Fibroblast of skin of right biceps (primary cell): ENCODE results near the gene SUPT3H.

Experiments used
- DNase-seq: peaks from one replicate; pipeline ENCODE4 v3.0.0-alpha.2; 2013

The SUPT3H gene

DNA sequence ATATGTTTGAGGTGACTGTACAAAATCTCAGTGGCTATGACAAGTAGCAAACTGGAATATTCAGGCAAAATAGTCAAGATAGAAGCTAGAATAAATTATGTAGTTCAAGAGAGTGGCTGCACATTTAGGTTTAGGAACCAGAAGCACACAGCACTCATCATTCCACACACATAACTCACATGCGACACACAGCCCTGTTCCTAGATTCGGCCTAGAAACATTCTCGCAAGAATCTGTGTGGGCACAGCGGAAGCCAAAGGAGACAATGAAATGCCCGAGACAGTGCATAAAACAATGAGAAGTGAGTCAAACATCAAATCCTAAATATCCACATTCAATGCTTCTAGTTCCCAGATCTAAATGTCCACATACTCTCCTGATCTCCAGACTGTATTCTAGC is 9.5 kb upstream of the SUPT3H start:
- DNase-seq = peak; percentile 83

DNA sequence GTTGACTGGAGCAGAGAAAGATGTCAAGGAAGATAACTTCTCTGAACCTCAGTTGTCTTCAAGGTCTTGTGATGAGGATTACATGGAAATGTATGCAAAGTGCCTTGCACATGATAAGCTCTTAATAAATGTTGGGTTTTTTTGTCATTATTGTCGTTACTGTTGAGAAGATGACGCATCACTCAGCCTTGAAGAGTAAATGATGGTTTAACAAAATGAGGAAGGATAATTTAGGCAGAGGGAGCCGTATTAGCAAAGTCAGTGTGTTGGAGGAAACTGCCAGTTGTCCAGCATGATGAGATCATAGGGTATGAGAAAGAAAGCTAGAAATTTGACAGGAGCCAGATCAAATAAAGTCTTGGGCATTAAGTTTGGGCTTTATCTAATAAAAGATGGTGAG is 8.8 kb upstream of the SUPT3H start:
- peak; percentile 10 for DNase-seq

- no peak for DNase-seq
Measured at GRCh38 chr6:45382391-45382790, 4.7 kb upstream of the SUPT3H start.

DNA sequence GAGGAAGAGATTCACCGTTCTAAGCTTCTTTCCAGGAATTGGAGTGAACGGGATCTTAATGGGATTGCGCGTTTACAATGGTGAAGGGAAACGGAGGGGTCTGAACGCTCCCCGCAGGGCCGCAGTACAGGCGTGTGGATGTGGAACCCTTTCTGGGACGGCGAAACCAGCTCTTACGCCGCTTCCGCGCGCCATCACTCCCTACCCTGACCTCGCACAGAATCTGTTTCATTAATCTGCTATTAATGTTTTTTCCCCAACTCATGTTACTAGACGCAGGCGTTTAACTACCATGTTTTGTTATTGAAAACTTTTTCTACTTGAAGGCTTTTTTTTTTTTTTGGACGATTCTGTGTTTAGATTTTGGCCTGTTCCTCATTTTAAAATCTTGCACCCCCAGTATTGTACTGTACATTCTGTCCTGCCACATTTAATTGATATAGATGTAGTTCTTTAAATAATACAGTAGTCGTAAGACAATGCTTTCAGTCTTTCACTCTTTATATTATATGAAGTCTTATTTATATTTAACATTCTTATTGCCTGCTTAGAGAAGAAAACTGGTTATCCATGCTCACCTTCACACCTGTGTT is 696 bp upstream of the SUPT3H start:
- no peak for DNase-seq

- no peak for DNase-seq
Measured at GRCh38 chr6:45377043-45377553, 636 bp downstream of the SUPT3H start.

- peak; percentile 33 for DNase-seq
Measured at GRCh38 chr6:45376310-45377042, 1.3 kb downstream of the SUPT3H start.

GRCh38 chr6:45375449-45375848 is 2.3 kb downstream of the SUPT3H start:
- DNase-seq = peak; percentile 14

DNA sequence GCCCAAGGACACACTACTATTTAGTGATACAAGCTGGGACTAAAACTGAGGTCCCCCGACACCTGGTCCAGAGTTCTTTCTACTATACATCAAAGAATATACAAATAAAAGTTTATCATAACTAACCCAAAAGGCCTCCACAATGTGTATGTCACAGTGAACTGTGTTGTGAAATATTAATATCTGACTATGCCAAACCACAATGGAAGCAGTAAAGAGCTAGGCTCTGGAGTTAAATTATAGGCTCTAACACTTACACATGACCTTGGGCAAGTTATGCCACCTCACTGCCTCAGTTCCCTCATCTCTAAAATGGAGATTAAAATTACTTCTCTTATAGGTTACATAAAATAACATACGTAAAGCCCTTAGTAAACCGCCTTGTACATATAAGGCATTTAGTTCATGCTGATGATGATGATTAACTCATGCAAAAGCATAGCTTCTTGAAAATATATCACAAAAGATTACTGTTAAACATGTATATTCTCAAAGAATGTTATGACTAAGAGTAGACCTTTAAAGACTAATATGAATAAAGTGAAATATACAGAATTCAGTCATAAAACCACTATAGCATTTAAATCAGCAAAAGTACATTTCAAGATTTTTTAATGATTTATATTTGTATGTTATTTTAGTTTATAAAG is 5.7 kb downstream of the SUPT3H start:
- peak; percentile 51 for DNase-seq

GRCh38 chr6:45369870-45370269 is 7.9 kb downstream of the SUPT3H start:
- DNase-seq = no peak

- no peak for DNase-seq
Measured at GRCh38 chr6:45367999-45368398, 9.7 kb downstream of the SUPT3H start.

DNA sequence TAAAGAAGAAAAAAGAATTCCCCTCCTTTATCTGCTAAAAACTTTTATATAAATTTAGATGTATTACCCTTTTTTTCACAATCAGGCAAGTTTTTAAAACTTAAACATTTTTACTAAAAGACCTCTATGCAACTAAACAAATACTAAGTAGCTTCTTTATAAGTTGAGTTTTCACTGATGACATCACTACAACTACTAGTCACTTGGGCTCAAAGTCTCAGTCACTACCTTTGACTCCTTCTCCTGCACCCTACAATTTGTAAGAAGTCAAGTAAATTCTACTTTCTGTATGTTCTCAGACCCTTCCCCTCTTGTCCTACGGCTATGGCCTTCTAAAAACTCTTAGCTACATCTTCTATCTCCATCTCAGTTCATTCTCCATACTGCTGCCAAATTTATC is 11.2 kb downstream of the SUPT3H start:
- no peak for DNase-seq

DNA sequence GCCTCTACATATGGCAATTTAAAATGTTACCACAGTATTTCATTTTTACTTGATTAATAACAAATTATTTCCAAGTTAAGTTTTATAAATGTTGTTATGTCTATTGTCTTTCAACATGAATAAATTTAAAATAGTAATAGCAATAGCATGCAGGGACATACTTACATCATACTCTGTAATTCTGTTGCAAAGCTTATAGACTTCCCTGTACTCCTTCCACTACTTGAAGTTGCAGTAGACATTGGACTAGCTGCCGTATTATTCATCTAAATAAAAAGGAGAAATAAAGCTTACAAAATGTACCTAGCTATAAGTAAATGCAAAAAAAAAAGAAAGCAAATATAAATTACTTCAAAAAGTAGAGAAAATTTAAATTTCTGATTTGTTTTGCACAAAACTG is 12.7 kb downstream of the SUPT3H start:
- no peak for DNase-seq

- DNase-seq = no peak
Measured at GRCh38 chr6:45364466-45364865, 13.3 kb downstream of the SUPT3H start.

- no peak for DNase-seq
Measured at GRCh38 chr6:45353654-45354053, 24.1 kb downstream of the SUPT3H start.

DNA sequence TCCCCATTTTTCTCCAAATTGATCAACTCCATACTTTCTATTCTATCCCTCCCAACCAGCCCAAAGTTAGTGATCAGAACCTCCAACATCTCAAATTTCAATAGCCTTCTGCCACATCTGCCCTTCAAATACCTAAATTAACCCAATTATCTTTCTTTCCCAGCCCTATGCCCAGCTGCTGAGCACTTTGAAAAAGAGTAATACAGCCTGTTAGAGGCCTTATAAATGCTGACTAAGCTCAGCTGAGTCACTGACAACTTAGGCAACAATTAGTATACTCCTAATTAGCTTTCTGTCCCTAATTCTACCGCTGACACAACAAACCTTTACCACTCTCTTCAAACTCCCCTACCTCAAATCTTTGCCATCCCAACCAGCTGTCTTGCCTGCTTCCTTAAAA is 26.1 kb downstream of the SUPT3H start:
- no peak for DNase-seq

DNA sequence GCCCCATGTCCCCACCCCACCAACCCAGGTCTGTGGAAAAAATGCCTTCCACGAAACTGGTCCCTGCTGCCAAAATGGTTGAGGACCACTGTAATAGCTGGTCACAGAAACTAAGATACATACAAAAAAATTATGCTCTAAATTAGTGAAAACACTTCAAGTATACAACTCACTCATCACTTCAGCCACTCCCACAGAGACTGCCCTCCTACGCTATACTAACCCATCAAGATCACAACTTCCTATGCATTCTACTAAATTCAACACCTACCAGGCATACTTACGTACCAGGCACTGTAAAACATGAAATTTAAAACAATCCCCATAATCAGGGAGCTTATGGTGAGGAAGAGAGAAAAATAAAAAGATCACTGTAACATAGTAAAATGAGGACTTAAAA is 26.7 kb downstream of the SUPT3H start:
- DNase-seq = no peak

DNA sequence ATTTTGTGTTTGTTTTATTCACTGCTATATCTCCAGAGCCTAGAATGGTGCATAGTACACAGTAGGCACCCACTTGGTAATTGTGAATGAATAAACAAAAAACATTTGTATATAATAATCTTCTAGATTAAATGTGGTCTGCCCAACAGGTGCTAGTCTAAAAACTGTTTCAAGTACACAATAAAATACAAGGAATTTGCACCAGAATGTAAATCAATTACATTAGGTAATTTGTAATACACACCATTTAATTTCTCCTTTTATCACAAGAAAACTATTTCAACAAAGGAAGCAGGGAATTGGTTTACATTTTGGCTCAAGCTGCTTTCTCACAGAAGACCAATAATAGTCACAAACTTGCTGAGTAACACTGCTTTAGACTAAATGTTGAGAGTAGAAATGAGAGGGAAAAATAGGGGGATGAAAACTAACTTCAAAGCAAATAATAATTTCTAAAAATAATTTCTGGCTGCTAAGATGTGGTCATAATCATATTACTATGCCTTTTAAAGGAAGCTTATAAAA is 27.5 kb downstream of the SUPT3H start:
- DNase-seq = no peak

- DNase-seq = no peak
Measured at GRCh38 chr6:45344900-45345299, 32.8 kb downstream of the SUPT3H start.

GRCh38 chr6:45328523-45328922 is 49.2 kb downstream of the SUPT3H start:
- DNase-seq = no peak

DNA sequence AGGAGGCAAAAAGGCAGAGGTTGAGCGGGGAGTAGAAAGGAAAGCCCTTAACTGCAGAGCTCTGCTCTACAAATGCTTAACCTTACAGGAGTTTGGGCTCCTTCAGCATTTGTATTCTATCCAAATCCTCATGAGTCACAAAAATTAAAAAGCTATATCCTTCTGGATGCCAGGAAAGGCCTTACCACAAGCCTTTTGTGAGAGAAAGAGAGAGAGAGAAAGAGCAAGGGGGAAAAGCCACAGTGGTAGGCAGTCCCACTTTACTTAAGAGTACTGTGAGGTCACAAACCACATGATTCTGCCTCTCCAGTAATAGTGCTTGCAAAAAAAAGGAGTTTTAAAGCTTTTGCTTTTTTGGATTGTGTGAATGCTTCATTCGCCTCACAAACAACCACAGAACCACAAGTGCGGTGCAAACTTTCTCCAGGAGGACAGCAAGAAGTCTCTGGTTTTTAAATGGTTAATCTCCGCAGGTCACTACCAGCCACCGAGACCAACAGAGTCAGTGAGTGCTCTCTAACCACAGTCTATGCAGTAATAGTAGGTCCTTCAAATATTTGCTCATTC is 49.7 kb downstream of the SUPT3H start, which contains the start of gene RUNX2:
RUNX2 (plus strand) TSS at position 375 of the 567 bp plus-strand sequence. CDS start 397 bp downstream, outside the sequence.
- peak; percentile 93 for DNase-seq

GRCh38 chr6:45326698-45327417 is 50.9 kb downstream of the SUPT3H start:
- DNase-seq = no peak

DNA sequence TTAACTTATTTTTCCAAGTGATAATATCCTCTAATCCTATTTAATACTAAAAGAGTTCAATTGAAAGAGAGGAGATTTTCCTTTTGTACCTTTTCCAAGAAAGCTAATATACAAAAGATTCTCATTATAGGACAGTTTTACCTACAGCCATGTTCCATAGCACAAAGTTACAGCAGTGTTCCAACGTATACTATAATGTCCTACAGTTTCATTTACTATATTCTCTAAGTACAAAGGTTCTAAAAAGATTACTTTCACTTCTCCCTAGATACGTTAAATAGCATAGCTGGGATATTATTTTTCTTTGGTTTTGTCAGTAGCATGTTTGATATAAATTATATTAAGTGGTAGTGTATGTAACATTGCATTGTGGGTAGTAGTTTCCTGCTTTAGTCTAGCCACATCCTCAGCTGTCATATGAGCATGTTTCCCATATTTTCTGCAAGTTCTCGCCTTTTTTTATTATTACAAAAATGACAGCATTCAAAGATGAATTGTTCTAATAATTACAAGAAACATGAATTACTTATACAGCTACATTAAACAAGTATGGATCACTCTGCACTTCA is 54.0 kb downstream of the SUPT3H start:
- no peak for DNase-seq
